ENCODE measurements around the gene SV2C.

The SV2C gene

DNA sequence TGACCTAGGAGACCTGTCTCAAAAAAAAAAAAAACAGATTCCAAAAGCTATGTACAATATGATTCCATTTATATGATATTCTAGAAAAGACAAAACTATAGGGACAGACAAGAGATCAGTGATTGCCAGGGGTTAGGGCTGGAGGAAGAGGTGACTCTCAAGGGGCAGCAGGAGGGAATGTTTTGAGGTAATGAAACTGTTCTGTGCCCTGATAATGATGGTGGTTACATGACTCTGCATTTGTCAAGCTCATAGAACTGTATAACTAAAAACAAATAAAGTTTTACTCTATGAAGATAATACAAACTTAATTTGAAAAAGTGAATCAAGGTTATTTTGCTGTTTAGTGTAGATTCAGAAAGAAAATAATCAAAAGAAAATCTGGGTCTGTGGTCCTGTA, 194.6 kb downstream of the SV2C start:
- no peak for DNase-seq (ENCODE audit: low read depth)
- no peak for TF ChIP-seq CTCF (IDR thresholded peaks at IDR 0.05; ENCODE audit: control insufficient read depth, insufficient read depth, low read depth, low read length, missing control alignments)
- no peak overlapping the region for H3K4me3 ChIP-seq (ENCODE audit: control insufficient read depth, low read depth, low read length)

DNA sequence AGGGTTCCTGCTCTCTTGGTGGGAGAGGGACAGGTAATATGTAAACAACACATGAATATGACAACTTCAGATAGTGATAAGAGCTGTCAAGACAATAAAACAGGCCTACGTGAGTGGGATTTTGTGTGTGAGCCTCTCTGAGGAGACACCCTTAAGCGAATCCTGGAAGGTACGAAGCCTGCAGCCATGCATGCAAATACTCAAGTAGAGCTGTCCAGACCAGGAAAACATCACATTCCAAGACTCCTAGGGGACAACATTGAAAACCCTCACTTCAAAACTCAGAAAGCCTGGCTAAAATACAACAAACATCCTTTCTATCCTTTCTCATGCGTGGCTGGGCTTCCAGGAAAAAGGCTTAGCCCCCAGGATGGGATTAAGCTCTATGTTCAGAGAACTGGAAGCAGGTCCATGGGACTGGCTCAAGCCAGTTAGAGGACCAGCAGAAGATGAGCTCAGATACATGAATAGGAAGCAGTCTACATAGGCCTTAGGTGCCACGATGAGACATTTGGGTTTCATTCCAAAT, 195.1 kb downstream of the SV2C start:
- no peak for DNase-seq (ENCODE audit: low read depth)
- TF ChIP-seq CTCF (IDR thresholded peaks at IDR 0.05; ENCODE audit: control insufficient read depth, insufficient read depth, low read depth, low read length, missing control alignments), result no peak
- no peak overlapping the region for H3K4me3 ChIP-seq (ENCODE audit: control insufficient read depth, low read depth, low read length)

GRCh38 chr5:76280494-76280893, 197.3 kb downstream of the SV2C start:
- DNase-seq (ENCODE audit: low read depth), result no peak
- no peak for TF ChIP-seq CTCF (IDR thresholded peaks at IDR 0.05; ENCODE audit: control insufficient read depth, insufficient read depth, low read depth, low read length, missing control alignments)

GRCh38 chr5:76283670-76284069, 200.5 kb downstream of the SV2C start:
- DNase-seq (ENCODE audit: low read depth), result no peak
- no peak for TF ChIP-seq CTCF (IDR thresholded peaks at IDR 0.05; ENCODE audit: control insufficient read depth, insufficient read depth, low read depth, low read length, missing control alignments)
- no peak overlapping the region for H3K4me3 ChIP-seq (ENCODE audit: control insufficient read depth, low read depth, low read length)

More at GRCh38 chr5:76280494-76280893, 197.3 kb downstream of the SV2C start:
- H3K4me3 ChIP-seq (ENCODE audit: control insufficient read depth, low read depth, low read length), result no peak overlapping the region

DNA sequence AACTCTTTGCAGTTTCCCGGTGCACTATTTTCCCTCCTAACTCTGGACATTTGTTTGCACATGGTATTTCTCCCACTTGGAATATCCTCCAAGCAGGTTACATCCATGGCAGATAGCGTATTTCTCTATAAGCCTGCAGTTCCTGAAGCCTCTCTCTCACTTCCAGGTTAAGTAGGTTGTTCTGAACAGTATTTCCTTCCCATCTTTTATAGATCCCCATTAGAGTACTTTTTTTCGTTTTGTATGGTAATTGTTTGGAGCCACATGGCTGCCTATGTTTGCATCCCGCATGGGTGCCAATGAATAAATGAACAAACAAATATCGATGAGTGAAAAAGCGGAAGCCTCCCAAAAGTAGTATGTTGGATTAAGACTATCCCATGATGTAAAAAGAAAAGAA, 206.5 kb downstream of the SV2C start:
- TF ChIP-seq CTCF (IDR thresholded peaks at IDR 0.05; ENCODE audit: control insufficient read depth, insufficient read depth, low read depth, low read length, missing control alignments), result no peak
- H3K4me3 ChIP-seq (ENCODE audit: control insufficient read depth, low read depth, low read length), result no peak overlapping the region
- no peak for DNase-seq (ENCODE audit: low read depth)

DNA sequence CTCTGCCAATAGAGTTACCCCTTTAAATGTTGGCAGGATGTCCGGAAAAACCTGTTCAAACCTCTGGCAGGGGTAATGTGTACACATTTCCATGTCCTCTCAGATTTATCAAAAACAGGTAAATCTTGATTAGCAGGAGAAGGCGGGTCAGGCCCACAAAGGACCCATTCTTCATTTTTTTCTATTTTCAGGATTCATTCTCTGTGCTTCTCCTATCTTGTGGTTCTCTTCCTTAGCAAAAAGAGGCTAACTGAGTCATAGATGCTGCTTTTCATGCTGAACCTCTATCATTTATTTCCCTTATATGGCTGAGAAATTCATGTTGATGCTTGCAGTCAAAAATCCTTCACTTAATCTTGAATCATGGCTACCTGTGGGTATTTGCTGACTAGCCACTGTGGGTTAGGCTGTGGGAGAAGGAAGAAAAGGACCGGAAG, 207.2 kb downstream of the SV2C start:
- DNase-seq (ENCODE audit: low read depth), result no peak
- H3K4me3 ChIP-seq (ENCODE audit: control insufficient read depth, low read depth, low read length), result no peak overlapping the region
- TF ChIP-seq CTCF (IDR thresholded peaks at IDR 0.05; ENCODE audit: control insufficient read depth, insufficient read depth, low read depth, low read length, missing control alignments), result no peak
